K562 (cell line): ENCODE measurements around the gene MYO3B. TPM values are rescaled to one million over a fixed set of nuclear protein-coding genes. Genes with fewer than 3 reads are reported as not detected.

Experiments used
- ATAC-seq: fragments of 200-7000 bp; cut with Tn5 transposase; 3 replicates; pipeline ENCODE4 v1.9.1; 2020; ENCODE audit warnings: moderate library complexity
- BruUV-seq: library from RNA; stranded (reverse); fragments of 400-500 nt; replicated peaks from 2 replicates; lab custom pipeline; 2021; lab: Mats Ljungman, UMichigan
- CTCF ChIA-PET: fragments of 300-600 bp; formaldehyde crosslinking; extraction: SDS; loops from one replicate; lab custom pipeline; 2021; ENCODE audit warnings: low intra/inter-chr PET ratio; lab: Yijun Ruan, JAX
- POLR2A ChIA-PET: fragments of 300-600, 350-650 bp; sonication (Branson Sonifier 250); formaldehyde crosslinking; extraction: SDS; loops from one replicate; lab custom pipeline; 2021; ENCODE audit warnings: antibody characterized with exemption, inconsistent platforms; lab: Yijun Ruan, JAX
- DNase-seq, 4 experiments: peaks; one replicate each; pipeline versions ENCODE4 v3.0.0 to v3.0.0-alpha.2; 2011 to 2018; ENCODE audit warnings: low spot score in 3 of 4, mixed read lengths in 3 of 4; ENCODE audit errors: extremely low read depth in 1 of 4
- FAIRE-seq: peaks from 2 replicates; lab custom pipeline; 2011; peaks lifted over from hg19 to GRCh38; lab: Jason Lieb, UNC
- H2AFZ ChIP-seq: 2 replicates; pipeline ENCODE4 v1.6.0; 2011; ENCODE audit warnings: low read depth, low read length, control low read depth, inconsistent platforms
- H3K27ac ChIP-seq: fragments of 200-600 bp; 3 replicates; pipeline ENCODE4 v1.8.0; 2011; ENCODE audit warnings: low read depth, mild to moderate bottlenecking, control low read depth, inconsistent platforms, low read length, moderate library complexity, mixed read lengths; ENCODE audit errors: extremely low read depth
- H3K27me3 ChIP-seq, 2 experiments: fragments of 300-600 bp in 1 of 2; 2 replicates in 1 of 2; 3 replicates in 1 of 2; pipeline versions ENCODE4 v1.6.0 to v1.8.0; 2011; ENCODE audit warnings: inconsistent platforms in 2 of 2, low read length in 2 of 2, mild to moderate bottlenecking in 1 of 2, mixed read lengths in 1 of 2, moderate library complexity in 1 of 2; ENCODE audit not compliant: control insufficient read depth in 2 of 2, insufficient read depth in 2 of 2
- H3K36me3 ChIP-seq: fragments of 300-600 bp; 3 replicates; pipeline ENCODE4 v1.8.0; 2011; ENCODE audit warnings: mild to moderate bottlenecking, low read length, inconsistent platforms; ENCODE audit not compliant: control insufficient read depth, insufficient read depth
- H3K4me1 ChIP-seq, 2 experiments: fragments of 200-600 bp in 1 of 2; replicated peaks in 1 of 2; 2 replicates in 1 of 2; 3 replicates in 1 of 2; pipeline versions ENCODE4 v1.5.1 to v1.8.0; 2011; ENCODE audit warnings: inconsistent platforms in 2 of 2, low read length in 2 of 2, mild to moderate bottlenecking in 1 of 2, mixed read lengths in 1 of 2, moderate library complexity in 1 of 2; ENCODE audit not compliant: control insufficient read depth in 2 of 2, insufficient read depth in 2 of 2
- H3K4me2 ChIP-seq: 2 replicates; pipeline ENCODE4 v1.6.1; 2011; ENCODE audit warnings: low read length, control low read depth, inconsistent platforms, mixed read lengths; ENCODE audit not compliant: insufficient read depth
- H3K4me3 ChIP-seq: fragments of 200-600 bp; sonication (generic), shearing (Covaris generic); 2 replicates; pipeline ENCODE4 v1.5.1; 2016; ENCODE audit warnings: control low read depth, inconsistent platforms
- H3K79me2 ChIP-seq: fragments of 200-600 bp; 3 replicates; pipeline ENCODE4 v1.8.0; 2011; ENCODE audit warnings: low read length, inconsistent platforms; ENCODE audit not compliant: control insufficient read depth, insufficient read depth
- H3K9ac ChIP-seq, 2 experiments: 2 replicates each; pipeline versions ENCODE4 v1.6.0 to v1.6.1; 2011; ENCODE audit warnings: low read depth in 2 of 2, low read length in 2 of 2, control low read depth in 1 of 2, inconsistent platforms in 1 of 2, mild to moderate bottlenecking in 1 of 2, mixed read lengths in 1 of 2; ENCODE audit not compliant: insufficient read depth in 1 of 2
- H3K9me1 ChIP-seq: one replicate; pipeline ENCODE4 v1.6.0; 2011; ENCODE audit warnings: inconsistent platforms, mild to moderate bottlenecking, low read length, moderate library complexity; ENCODE audit not compliant: control insufficient read depth, insufficient read depth
- H3K9me3 ChIP-seq: replicated peaks from 2 replicates; pipeline ENCODE4 v1.5.1; 2011; ENCODE audit warnings: low read depth, low read length, inconsistent platforms; ENCODE audit not compliant: control insufficient read depth, insufficient read depth
- H4K20me1 ChIP-seq: replicated peaks from 2 replicates; pipeline ENCODE4 v1.6.1; 2011; ENCODE audit warnings: low read length, inconsistent platforms, mixed read lengths; ENCODE audit not compliant: control insufficient read depth, insufficient read depth
- BRCA1 ChIP-seq, 2 experiments: fragments of 450-650 bp in 1 of 2; sonication (generic) in 1 of 2; formaldehyde crosslinking in 1 of 2; IDR thresholded peaks; 2 replicates each; pipeline versions ENCODE4 v1.5.0 to v1.6.1; 2017 to 2020; ENCODE audit warnings: mild to moderate bottlenecking in 1 of 2, missing genetic modification reagents in 1 of 2
- EHMT2 ChIP-seq: fragments of 450-650 bp; IDR thresholded peaks from 2 replicates; pipeline ENCODE4 v1.6.1; 2018; ENCODE audit warnings: antibody characterized with exemption
- EWSR1 ChIP-seq: fragments of 450-650 bp; IDR thresholded peaks from 2 replicates; pipeline ENCODE4 v1.6.1; 2018; ENCODE audit warnings: borderline replicate concordance, mild to moderate bottlenecking, low read depth, moderate library complexity; ENCODE audit not compliant: partially characterized antibody
- FOXA3 ChIP-seq, 2 experiments: fragments of 450-650 bp in 1 of 2; sonication (generic) in 1 of 2; formaldehyde crosslinking; IDR thresholded peaks in 1 of 2; conservative IDR thresholded peaks in 1 of 2; 2 replicates each; pipeline versions ENCODE4 v1.4.0 to v1.8.0; 2020 to 2022; ENCODE audit warnings: mild to moderate bottlenecking in 2 of 2, missing genetic modification reagents in 1 of 2
- HMBOX1 ChIP-seq: sonication (generic); IDR thresholded peaks from 2 replicates; pipeline ENCODE4 v1.6.1; 2016
- NR0B1 ChIP-seq: fragments of 450-650 bp; IDR thresholded peaks from one replicate; pipeline ENCODE4 v1.6.1; 2018; ENCODE audit warnings: mild to moderate bottlenecking, moderate library complexity; ENCODE audit not compliant: partially characterized antibody
- WGBS: fragments of 100-300 bp; shearing (Covaris generic); methylation state at CpG from one replicate; pipeline ENCODE4 v1.1.6; 2016; ENCODE audit warnings: low coverage, mixed read lengths; ENCODE audit not compliant: insufficient coverage; ENCODE audit errors: missing lambda C conversion rate; 5-methylcytosine and 5-hydroxymethylcytosine counted together
- in situ Hi-C: fragments of 300-500 bp; cut with MboI; formaldehyde crosslinking; loops from 4 replicates; pipeline ENCODE4 v1.15.0; 2018; ENCODE audit warnings: inconsistent platforms, mixed read lengths
- intact Hi-C: fragments of 100-400 bp; cut with micrococcal nuclease; formaldehyde crosslinking; loops from 2 replicates; pipeline ENCODE4 v1.14.2; 2022
- polyA plus RNA-seq, 8 experiments: library from polyadenylated mRNA; depleted of rRNA in 4 of 8; stranded (reverse) in 5 of 8; unstranded in 3 of 8; fragments of >200 nt; fragmentation: Nextera tagmentation in 2 of 8; fragmentation: Illumina TruSeq in 1 of 8; extraction: Ambion mirVana in 2 of 8; extraction: Trizol in 1 of 8; gene quantifications; 2 replicates each; pipeline versions ENCODE4 v1.2.1 to v1.2.3, GENCODE V29; 2011 to 2014; ENCODE audit warnings: inconsistent platforms in 1 of 8, missing spikeins in 1 of 8
- total RNA-seq, 7 experiments: library from RNA; depleted of rRNA in 6 of 7; stranded (reverse); fragments of >200 nt in 6 of 7; fragmentation: Illumina TruSeq in 2 of 7; extraction: Trizol in 2 of 7; gene quantifications; 2 replicates each; pipeline versions ENCODE4 v1.2.1 to v1.2.3, GENCODE V29; 2011 to 2021; ENCODE audit warnings: low replicate concordance in 1 of 7

MYO3B gene
- total and polyA plus RNA-seq, 9 of the 15 experiments (the other 6 are each of a cell fraction or from before 2014, with no cell fraction given), result 2.7 to 6.5 (median 3.6) TPM

- ATAC-seq (no peak), DNase-seq (no peak)
- in situ Hi-C loops, result no loop called here
- POLR2A ChIA-PET, result interaction anchor here (0.6 to 2.4 kb wide), 2 partner anchors 10 to 37 kb away, joined by 3 to 6 read pairs; no protein-coding TSS in a partner anchor
- no peak for TF ChIP-seq EWSR1
- no peak for TF ChIP-seq BRCA1 (IDR thresholded peaks at IDR 0.05)
- TF ChIP-seq BRCA1 (CRISPR knock-in tag; IDR thresholded peaks at IDR 0.05), result no peak
- no peak for TF ChIP-seq EHMT2
- no peak for TF ChIP-seq FOXA3 (CRISPR knock-in tag; conservative IDR thresholded peaks at IDR 0.05 in 1 of 2, IDR thresholded peaks at IDR 0.05 in 1 of 2)
- TF ChIP-seq NR0B1, result no peak
- no peak for TF ChIP-seq HMBOX1
- TF ChIP-seq, all 486 proteins: peak for 0
- H3K9me3 ChIP-seq, result no peaks in the 10 kb centered on the region
- H2AFZ ChIP-seq, result peak overlapping the region; percentile 65; the same call in 1 of the 2 replicates
- no peak overlapping the region for H3K9ac ChIP-seq
- intact Hi-C loops, result no loop called here
- H3K4me3 ChIP-seq, result no peak overlapping the region
- no peaks in the 10 kb centered on the region; a peak in 1 of 5 replicates for H3K27me3 ChIP-seq
- no TSS peak for BruUV-seq
- no peaks in the 10 kb centered on the region for H3K79me2 ChIP-seq
- CTCF ChIA-PET, result no interaction called here
- no peak overlapping the region for H3K4me2 ChIP-seq
- no peaks in the 10 kb centered on the region for H3K9me1 ChIP-seq
- H3K4me1 ChIP-seq, result no peaks in the 10 kb centered on the region; a peak in 1 of 5 replicates
- H3K36me3 ChIP-seq, result no peaks in the 10 kb centered on the region
- H4K20me1 ChIP-seq, result no peaks in the 10 kb centered on the region
- H3K27ac ChIP-seq, result no peak overlapping the region
- FAIRE-seq, result no peak
- WGBS, result 41% methylated on average over 2 of the region's 2 CpGs
Observed at GRCh38 chr2:170165129-170165528, 12.8 kb upstream of the MYO3B start.
